ENCODE measurements around the gene TLN1. TPM values are rescaled to one million over a fixed set of nuclear protein-coding genes. Genes with fewer than 3 reads are reported as not detected.

The TLN1 gene
- total RNA-seq, 1 experiment from 2014 or later = 109 TPM

DNA sequence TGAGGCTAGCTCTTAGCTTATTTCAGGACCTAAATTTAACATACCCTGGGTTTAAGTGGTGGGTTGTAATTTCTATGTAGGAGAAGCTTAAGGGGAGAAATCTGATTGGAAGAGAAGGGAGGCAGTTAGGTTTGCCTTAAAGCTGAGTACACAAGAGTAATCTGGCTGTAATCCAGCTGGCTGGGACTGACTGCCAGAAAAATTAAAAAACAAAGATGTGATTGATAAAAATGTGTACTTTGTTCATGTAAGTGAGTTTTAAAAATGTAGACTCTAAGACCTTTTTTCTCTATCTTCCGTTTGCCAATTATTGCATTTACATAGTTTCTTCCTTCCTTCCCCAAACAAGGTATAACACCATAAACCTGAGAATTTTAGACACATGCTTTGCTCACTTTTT, 39.5 kb upstream of the TLN1 start:
- no peak overlapping the region for H3K4me3 Mint-ChIP-seq
- DNase-seq (ENCODE audit: low spot score) (no peak), ATAC-seq (no peak)
- H3K27ac Mint-ChIP-seq = no peak overlapping the region
- H3K27me3 Mint-ChIP-seq (ENCODE audit: low read depth) = no peaks in the 10 kb centered on the region
- no peaks in the 10 kb centered on the region for H3K36me3 Mint-ChIP-seq
- H3K4me1 Mint-ChIP-seq = peaks cover 18% of the 10 kb centered on the region
- no peaks in the 10 kb centered on the region for H3K9me3 Mint-ChIP-seq
- TF ChIP-seq, protein P1, sequence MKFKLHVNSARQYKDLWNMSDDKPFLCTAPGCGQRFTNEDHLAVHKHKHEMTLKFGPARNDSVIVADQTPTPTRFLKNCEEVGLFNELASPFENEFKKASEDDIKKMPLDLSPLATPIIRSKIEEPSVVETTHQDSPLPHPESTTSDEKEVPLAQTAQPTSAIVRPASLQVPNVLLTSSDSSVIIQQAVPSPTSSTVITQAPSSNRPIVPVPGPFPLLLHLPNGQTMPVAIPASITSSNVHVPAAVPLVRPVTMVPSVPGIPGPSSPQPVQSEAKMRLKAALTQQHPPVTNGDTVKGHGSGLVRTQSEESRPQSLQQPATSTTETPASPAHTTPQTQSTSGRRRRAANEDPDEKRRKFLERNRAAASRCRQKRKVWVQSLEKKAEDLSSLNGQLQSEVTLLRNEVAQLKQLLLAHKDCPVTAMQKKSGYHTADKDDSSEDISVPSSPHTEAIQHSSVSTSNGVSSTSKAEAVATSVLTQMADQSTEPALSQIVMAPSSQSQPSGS (CRISPR knock-in tag; IDR thresholded peaks at IDR 0.05; ENCODE audit: borderline replicate concordance, low read depth) = no peak
- no peak for TF ChIP-seq ZNF416 (CRISPR knock-in tag; IDR thresholded peaks at IDR 0.05)
- ChIA-PET CTCF (interaction anchor here (0.6 to 3.3 kb wide), 4 partner anchors 11 to 131 kb away, joined by 3 to 18 read pairs (median 3); no protein-coding TSS in a partner anchor), POLR2A (interaction anchor here (1.4 kb wide), 1 partner anchor 15 kb away, joined by 6 read pairs; no protein-coding TSS in a partner anchor)

DNA sequence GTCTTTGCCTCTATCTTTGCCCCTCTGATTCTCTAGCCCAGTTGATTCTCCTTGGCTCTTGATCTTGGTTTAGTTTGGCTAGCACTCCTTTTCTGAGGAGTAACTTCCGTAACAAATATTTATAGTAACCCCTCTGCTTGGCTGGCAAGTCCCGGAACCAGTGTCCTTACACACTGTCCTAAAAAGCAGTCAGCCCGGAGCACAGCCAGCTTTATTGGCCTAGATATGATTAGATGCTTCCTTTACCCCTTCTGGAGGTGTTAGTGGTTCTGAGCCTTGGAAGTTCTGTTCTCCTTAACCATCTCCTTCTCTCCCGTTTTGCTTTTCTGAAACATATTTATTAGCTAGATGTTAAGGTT, 39.1 kb upstream of the TLN1 start:
- TF ChIP-seq, protein P2, sequence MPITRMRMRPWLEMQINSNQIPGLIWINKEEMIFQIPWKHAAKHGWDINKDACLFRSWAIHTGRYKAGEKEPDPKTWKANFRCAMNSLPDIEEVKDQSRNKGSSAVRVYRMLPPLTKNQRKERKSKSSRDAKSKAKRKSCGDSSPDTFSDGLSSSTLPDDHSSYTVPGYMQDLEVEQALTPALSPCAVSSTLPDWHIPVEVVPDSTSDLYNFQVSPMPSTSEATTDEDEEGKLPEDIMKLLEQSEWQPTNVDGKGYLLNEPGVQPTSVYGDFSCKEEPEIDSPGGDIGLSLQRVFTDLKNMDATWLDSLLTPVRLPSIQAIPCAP (CRISPR knock-in tag; IDR thresholded peaks at IDR 0.05) = no peak
- TF ChIP-seq ATF1 (CRISPR knock-in tag; IDR thresholded peaks at IDR 0.05) (no peak), OVOL2 (CRISPR knock-in tag; IDR thresholded peaks at IDR 0.05; ENCODE audit: borderline replicate concordance) (no peak)
- TF ChIP-seq, protein P3, sequence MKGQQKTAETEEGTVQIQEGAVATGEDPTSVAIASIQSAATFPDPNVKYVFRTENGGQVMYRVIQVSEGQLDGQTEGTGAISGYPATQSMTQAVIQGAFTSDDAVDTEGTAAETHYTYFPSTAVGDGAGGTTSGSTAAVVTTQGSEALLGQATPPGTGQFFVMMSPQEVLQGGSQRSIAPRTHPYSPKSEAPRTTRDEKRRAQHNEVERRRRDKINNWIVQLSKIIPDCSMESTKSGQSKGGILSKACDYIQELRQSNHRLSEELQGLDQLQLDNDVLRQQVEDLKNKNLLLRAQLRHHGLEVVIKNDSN (CRISPR knock-in tag; IDR thresholded peaks at IDR 0.05) = no peak
- TF ChIP-seq, protein P4, sequence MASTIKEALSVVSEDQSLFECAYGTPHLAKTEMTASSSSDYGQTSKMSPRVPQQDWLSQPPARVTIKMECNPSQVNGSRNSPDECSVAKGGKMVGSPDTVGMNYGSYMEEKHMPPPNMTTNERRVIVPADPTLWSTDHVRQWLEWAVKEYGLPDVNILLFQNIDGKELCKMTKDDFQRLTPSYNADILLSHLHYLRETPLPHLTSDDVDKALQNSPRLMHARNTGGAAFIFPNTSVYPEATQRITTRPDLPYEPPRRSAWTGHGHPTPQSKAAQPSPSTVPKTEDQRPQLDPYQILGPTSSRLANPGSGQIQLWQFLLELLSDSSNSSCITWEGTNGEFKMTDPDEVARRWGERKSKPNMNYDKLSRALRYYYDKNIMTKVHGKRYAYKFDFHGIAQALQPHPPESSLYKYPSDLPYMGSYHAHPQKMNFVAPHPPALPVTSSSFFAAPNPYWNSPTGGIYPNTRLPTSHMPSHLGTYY (CRISPR knock-in tag; IDR thresholded peaks at IDR 0.05) = no peak
- Mint-ChIP-seq H3K27ac (no peak overlapping the region), H3K4me1 (peaks cover 16% of the 10 kb centered on the region), H3K36me3 (no peaks in the 10 kb centered on the region), H3K9me3 (no peaks in the 10 kb centered on the region), H3K4me3 (no peak overlapping the region), H3K27me3 (ENCODE audit: low read depth) (no peaks in the 10 kb centered on the region)
- ChIA-PET CTCF (interaction anchor here (0.6 to 3.3 kb wide), 6 partner anchors 12 to 132 kb away, joined by 3 to 18 read pairs (median 3); no protein-coding TSS in a partner anchor), POLR2A (interaction anchor here (1.4 kb wide), 1 partner anchor 15 kb away, joined by 6 read pairs; no protein-coding TSS in a partner anchor)
- DNase-seq (ENCODE audit: low spot score) = no peak
- no peak for ATAC-seq

DNA sequence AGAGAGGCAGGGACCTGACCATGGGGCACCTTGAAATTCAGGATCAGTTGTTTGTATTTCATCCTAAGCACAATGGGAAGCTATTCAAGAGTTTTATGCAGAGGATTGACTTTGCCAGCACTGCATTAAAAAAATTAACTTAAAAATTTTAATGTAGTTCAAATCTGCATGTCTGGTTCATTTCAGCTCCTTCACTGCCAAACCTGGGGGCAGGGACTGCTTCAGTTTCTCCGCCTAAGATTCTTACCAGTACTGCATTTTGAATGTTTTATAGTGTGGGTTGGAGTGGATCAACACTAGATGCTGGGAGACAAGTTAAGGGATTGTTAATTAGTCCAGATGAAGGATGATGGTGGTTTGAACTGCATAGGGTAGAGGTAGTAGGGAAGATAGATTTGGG, 37.8 kb upstream of the TLN1 start:
- CTCF ChIA-PET = interaction anchor here (3.3 kb wide), 1 partner anchor 20 kb away, joined by 18 read pairs; no protein-coding TSS in a partner anchor
- no peaks in the 10 kb centered on the region for H3K27me3 Mint-ChIP-seq (ENCODE audit: low read depth)
- H3K36me3 Mint-ChIP-seq = no peaks in the 10 kb centered on the region
- no peak for ATAC-seq
- no peaks in the 10 kb centered on the region for H3K9me3 Mint-ChIP-seq
- DNase-seq (ENCODE audit: low spot score) = no peak
- H3K4me1 Mint-ChIP-seq = peaks cover 3% of the 10 kb centered on the region
- no peak overlapping the region for H3K4me3 Mint-ChIP-seq
- POLR2A ChIA-PET = no interaction called here
- no peak overlapping the region for H3K27ac Mint-ChIP-seq
- TF ChIP-seq, protein P5, sequence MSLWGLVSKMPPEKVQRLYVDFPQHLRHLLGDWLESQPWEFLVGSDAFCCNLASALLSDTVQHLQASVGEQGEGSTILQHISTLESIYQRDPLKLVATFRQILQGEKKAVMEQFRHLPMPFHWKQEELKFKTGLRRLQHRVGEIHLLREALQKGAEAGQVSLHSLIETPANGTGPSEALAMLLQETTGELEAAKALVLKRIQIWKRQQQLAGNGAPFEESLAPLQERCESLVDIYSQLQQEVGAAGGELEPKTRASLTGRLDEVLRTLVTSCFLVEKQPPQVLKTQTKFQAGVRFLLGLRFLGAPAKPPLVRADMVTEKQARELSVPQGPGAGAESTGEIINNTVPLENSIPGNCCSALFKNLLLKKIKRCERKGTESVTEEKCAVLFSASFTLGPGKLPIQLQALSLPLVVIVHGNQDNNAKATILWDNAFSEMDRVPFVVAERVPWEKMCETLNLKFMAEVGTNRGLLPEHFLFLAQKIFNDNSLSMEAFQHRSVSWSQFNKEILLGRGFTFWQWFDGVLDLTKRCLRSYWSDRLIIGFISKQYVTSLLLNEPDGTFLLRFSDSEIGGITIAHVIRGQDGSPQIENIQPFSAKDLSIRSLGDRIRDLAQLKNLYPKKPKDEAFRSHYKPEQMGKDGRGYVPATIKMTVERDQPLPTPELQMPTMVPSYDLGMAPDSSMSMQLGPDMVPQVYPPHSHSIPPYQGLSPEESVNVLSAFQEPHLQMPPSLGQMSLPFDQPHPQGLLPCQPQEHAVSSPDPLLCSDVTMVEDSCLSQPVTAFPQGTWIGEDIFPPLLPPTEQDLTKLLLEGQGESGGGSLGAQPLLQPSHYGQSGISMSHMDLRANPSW (CRISPR knock-in tag; conservative IDR thresholded peaks at IDR 0.05; ENCODE audit: low read depth) = no peak
- TF ChIP-seq ELF4 (CRISPR knock-in tag; IDR thresholded peaks at IDR 0.05; ENCODE audit: low read depth) (no peak), ZBTB21 (CRISPR knock-in tag; IDR thresholded peaks at IDR 0.05; ENCODE audit: borderline replicate concordance) (no peak), OVOL2 (CRISPR knock-in tag; IDR thresholded peaks at IDR 0.05; ENCODE audit: borderline replicate concordance) (no peak), E2F4 (CRISPR knock-in tag; IDR thresholded peaks at IDR 0.05; ENCODE audit: borderline replicate concordance, low read depth) (no peak), TEAD1 (CRISPR knock-in tag; IDR thresholded peaks at IDR 0.05) (no peak), CREB1 (CRISPR knock-in tag; IDR thresholded peaks at IDR 0.05) (no peak)
- TF ChIP-seq, protein P3 (CRISPR knock-in tag; IDR thresholded peaks at IDR 0.05) = no peak
- TF ChIP-seq, protein P6, sequence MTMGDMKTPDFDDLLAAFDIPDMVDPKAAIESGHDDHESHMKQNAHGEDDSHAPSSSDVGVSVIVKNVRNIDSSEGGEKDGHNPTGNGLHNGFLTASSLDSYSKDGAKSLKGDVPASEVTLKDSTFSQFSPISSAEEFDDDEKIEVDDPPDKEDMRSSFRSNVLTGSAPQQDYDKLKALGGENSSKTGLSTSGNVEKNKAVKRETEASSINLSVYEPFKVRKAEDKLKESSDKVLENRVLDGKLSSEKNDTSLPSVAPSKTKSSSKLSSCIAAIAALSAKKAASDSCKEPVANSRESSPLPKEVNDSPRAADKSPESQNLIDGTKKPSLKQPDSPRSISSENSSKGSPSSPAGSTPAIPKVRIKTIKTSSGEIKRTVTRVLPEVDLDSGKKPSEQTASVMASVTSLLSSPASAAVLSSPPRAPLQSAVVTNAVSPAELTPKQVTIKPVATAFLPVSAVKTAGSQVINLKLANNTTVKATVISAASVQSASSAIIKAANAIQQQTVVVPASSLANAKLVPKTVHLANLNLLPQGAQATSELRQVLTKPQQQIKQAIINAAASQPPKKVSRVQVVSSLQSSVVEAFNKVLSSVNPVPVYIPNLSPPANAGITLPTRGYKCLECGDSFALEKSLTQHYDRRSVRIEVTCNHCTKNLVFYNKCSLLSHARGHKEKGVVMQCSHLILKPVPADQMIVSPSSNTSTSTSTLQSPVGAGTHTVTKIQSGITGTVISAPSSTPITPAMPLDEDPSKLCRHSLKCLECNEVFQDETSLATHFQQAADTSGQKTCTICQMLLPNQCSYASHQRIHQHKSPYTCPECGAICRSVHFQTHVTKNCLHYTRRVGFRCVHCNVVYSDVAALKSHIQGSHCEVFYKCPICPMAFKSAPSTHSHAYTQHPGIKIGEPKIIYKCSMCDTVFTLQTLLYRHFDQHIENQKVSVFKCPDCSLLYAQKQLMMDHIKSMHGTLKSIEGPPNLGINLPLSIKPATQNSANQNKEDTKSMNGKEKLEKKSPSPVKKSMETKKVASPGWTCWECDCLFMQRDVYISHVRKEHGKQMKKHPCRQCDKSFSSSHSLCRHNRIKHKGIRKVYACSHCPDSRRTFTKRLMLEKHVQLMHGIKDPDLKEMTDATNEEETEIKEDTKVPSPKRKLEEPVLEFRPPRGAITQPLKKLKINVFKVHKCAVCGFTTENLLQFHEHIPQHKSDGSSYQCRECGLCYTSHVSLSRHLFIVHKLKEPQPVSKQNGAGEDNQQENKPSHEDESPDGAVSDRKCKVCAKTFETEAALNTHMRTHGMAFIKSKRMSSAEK (CRISPR knock-in tag; IDR thresholded peaks at IDR 0.05; ENCODE audit: borderline replicate concordance) = no peak
- TF ChIP-seq, protein P7, sequence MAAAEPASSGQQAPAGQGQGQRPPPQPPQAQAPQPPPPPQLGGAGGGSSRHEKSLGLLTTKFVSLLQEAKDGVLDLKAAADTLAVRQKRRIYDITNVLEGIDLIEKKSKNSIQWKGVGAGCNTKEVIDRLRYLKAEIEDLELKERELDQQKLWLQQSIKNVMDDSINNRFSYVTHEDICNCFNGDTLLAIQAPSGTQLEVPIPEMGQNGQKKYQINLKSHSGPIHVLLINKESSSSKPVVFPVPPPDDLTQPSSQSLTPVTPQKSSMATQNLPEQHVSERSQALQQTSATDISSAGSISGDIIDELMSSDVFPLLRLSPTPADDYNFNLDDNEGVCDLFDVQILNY (CRISPR knock-in tag; IDR thresholded peaks at IDR 0.05) = no peak

Data from WTC11 (cell line).